Mesothelial cell of epicardium (in vitro differentiated cells): ENCODE measurements around the gene EIF3L. TPM values are rescaled to one million over a fixed set of nuclear protein-coding genes. Genes with fewer than 3 reads are reported as not detected.

ENCODE experiments used
- DNase-seq, 2 experiments: peaks; one replicate each; pipeline ENCODE4 v3.0.0; 2021; ENCODE audit warnings: low spot score in 2 of 2; ENCODE audit not compliant: unreplicated experiment in 2 of 2
- H3K27ac Mint-ChIP-seq: 2 replicates; pipeline ENCODE4 v1.8.0; 2021; ENCODE audit warnings: mixed read lengths
- H3K27me3 Mint-ChIP-seq: 2 replicates; pipeline ENCODE4 v1.8.0; 2021; ENCODE audit warnings: low read depth, mixed read lengths
- H3K36me3 Mint-ChIP-seq: 2 replicates; pipeline ENCODE4 v1.8.0; 2021; ENCODE audit warnings: mixed read lengths
- H3K4me1 Mint-ChIP-seq: 2 replicates; pipeline ENCODE4 v1.8.0; 2021; ENCODE audit warnings: mixed read lengths
- H3K4me3 Mint-ChIP-seq: 2 replicates; pipeline ENCODE4 v1.8.0; 2021; ENCODE audit warnings: mild to moderate bottlenecking, moderate library complexity, mixed read lengths
- H3K9me3 Mint-ChIP-seq: 2 replicates; pipeline ENCODE4 v1.8.0; 2021; ENCODE audit warnings: mixed read lengths
- total RNA-seq: library from RNA; stranded (reverse); gene quantifications from 3 replicates; pipeline ENCODE4 v1.2.1, GENCODE V29; 2021
- TF ChIP-seq, protein P1 (sequence below): fragments of 200-600 bp; sonication (generic); IDR thresholded peaks from one replicate; pipeline ENCODE4 v1.5.0; 2021; ENCODE audit warnings: antibody characterized with exemption; ENCODE audit not compliant: unreplicated experiment

Gene EIF3L
- total RNA-seq, 1 donor from 2014 or later, result 639 TPM

DNA sequence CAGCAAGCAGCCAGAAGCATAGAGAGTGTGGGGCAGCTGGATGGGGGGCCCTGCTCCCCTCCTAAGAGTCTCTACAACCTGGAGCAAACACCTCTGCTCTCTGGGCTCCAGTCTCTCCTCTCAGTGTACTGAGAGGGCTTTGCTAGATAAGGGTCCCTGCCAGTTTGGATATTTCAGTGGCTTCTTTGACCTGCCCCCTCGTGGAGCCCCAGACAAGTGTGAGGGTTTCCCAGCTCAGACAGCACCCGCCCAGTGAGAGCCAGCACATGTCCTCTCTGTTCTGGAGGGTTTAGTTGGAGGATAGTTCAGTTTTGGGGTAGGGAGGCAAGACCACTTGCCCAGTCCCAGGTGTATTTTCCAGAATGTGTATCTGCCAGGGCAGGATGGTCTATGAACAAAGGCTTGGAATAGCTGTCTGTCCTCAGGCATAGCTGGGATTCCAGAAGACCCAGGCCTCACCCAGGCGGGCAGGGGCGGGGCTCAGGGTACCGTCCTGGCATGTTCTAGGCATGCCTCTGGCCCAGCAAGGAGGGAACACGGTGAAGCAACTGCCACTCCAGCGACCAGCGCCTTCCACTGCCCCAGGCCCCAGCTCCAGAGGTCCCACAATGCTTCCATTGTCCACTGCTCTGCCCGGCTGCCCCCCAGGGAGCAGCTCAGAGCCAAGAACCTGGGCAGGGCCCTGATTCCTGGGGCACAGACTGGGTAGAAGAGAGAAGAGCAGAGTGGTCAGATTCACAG lies 49.4 kb downstream of the EIF3L start:
- Mint-ChIP-seq H3K9me3 (no peaks in the 10 kb centered on the region), H3K27ac (peak overlapping the region; percentile 96), H3K4me1 (peaks cover 37% of the 10 kb centered on the region), H3K36me3 (no peaks in the 10 kb centered on the region), H3K4me3 (no peak overlapping the region), H3K27me3 (no peaks in the 10 kb centered on the region)
- TF ChIP-seq, protein P1, sequence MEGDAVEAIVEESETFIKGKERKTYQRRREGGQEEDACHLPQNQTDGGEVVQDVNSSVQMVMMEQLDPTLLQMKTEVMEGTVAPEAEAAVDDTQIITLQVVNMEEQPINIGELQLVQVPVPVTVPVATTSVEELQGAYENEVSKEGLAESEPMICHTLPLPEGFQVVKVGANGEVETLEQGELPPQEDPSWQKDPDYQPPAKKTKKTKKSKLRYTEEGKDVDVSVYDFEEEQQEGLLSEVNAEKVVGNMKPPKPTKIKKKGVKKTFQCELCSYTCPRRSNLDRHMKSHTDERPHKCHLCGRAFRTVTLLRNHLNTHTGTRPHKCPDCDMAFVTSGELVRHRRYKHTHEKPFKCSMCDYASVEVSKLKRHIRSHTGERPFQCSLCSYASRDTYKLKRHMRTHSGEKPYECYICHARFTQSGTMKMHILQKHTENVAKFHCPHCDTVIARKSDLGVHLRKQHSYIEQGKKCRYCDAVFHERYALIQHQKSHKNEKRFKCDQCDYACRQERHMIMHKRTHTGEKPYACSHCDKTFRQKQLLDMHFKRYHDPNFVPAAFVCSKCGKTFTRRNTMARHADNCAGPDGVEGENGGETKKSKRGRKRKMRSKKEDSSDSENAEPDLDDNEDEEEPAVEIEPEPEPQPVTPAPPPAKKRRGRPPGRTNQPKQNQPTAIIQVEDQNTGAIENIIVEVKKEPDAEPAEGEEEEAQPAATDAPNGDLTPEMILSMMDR, result no peak
- DNase-seq, result peak in 1 of 2 experiments; percentile 57

DNA sequence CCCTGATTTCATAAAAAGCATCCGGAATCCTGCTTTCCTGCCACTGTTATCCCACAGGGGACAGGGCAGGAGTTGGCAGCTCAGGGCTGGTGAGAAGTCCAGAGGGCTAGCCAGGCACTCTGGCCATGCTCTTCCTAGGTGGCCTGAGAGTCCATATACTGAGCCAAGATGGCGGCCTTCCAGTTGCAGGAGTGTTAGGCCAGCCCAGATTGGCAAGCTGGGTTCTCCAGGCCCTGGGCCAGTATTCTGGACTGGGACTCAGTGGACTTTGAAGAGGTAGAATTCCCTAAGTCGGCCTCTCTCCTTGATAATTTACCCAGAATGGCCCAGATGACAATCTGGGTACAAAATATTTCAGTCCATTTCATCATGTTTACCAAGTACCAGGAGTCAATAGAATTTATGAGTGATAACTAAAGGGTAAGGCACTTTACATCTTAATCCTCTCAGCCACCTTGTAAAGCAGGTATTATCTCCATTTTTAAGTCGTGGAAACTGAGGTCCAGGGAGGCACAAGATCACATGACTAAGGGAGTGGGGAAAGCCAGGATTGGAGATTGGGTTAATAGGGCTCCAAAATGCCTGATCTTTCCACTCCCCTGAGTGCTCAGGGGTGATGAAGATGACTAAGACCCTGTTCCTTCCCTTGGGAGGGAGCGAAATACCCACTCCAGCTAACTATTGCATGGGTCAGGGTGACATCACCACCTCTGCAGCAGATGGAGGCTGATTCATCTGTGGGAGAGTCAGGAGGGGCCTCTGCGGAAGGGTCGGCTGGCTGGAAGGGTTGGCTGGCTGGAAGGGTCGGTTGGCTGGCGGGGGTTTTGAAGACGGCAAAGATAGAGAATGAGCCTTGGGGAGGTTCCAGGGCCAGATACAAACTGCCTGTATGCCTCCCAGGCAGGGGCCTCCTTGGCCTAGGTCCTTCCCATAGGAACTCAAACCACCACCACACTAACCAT lies 55.6 kb downstream of the EIF3L start:
- peak overlapping the region; percentile 71 for H3K4me3 Mint-ChIP-seq
- DNase-seq, result no peak
- peak overlapping the region; percentile 90 for H3K27ac Mint-ChIP-seq
- TF ChIP-seq, protein P1, result no peak
- peaks cover 27% of the 10 kb centered on the region for H3K4me1 Mint-ChIP-seq
- no peaks in the 10 kb centered on the region for H3K27me3 Mint-ChIP-seq
- H3K36me3 Mint-ChIP-seq, result peaks cover 3% of the 10 kb centered on the region
- no peaks in the 10 kb centered on the region for H3K9me3 Mint-ChIP-seq

DNA sequence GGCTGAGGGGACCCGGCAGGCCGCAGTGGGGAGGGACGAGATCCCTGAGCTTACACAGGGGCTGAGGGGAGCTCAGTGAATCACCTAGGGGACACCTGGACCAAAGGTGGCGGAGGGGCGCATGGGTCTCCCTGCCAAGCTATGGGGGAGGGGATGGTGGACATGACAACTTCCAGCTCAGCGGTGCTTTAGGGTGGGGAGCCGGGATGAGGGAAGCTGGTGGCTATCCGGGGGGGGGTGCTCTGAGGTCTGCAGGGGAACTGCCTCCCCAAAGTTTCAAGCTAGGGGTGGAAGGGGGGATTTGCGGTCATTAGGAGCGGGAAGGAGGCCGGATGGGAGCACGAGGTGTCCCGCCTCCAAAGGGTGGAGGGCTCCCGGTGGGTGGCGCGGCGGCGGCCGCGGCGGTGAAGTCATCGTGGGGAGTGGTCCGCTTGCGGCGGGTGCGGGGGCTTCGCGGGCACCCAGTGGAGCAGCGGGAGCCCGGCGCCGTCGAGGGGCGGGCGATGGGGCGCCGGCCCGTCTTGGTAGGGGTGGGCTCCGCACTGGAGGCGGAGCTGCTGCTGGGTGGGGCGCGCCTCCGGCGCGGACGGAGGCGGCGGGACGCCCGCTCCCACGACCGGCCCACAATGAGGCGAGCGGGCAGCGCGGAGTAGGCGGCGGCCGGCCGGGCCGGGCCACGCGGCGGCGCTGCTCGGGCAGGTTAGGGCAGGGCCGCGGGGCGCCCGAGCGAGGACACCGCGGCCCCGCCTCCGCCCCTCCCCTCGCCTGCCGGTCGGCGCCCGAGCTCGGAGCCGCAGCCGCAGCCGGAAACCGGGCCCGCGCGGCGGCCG lies 56.5 kb downstream of the EIF3L start, which contains the start of gene MICALL1:
Gene MICALL1, plus strand, starts transcription at position 764 of the 830 bp plus-strand sequence. CDS start 126 bp downstream, outside the sequence.
- Mint-ChIP-seq H3K9me3 (no peaks in the 10 kb centered on the region), H3K4me1 (peaks cover 33% of the 10 kb centered on the region), H3K4me3 (peak within 1 kb of the TSS; percentile 82), H3K27me3 (no peaks in the 10 kb centered on the region), H3K27ac (peak within 1 kb of the TSS; percentile 90), H3K36me3 (peaks cover 3% of the 10 kb centered on the region)
- TF ChIP-seq, protein P1, result no peak
- DNase-seq, result peak; percentile 44 to 68

DNA sequence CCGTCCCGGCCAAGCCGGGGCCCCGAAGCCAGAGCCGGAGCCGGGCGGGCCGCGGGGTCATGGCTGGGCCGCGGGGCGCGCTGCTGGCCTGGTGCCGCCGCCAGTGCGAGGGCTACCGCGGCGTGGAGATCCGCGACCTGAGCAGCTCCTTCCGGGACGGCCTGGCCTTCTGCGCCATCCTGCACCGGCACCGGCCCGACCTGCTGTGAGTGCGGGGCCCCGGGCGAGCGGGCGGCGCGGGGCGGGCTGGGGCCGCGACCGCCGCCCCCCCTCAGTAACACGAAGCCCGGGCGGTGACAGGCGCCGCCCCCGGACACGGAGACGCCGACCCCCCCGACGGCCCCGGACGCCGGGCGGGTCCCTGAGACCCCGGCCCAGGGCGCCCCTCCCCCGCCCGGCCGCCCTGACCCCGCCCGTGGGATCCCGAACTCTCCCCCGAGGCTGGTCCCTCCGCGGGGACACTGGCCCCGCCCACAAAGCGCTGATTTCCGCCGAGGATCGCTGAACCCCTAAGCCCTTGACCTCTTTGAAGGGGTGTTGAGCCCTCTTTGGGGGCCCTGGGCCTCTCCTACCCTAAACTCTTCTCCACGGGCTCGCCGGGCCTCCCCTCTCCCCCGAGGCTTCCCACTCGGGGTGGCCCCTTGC lies 57.3 kb downstream of the EIF3L start:
- H3K9me3 Mint-ChIP-seq, result no peaks in the 10 kb centered on the region
- peak overlapping the region; percentile 82 for H3K4me3 Mint-ChIP-seq
- H3K27me3 Mint-ChIP-seq, result no peaks in the 10 kb centered on the region
- peaks cover 3% of the 10 kb centered on the region for H3K36me3 Mint-ChIP-seq
- H3K4me1 Mint-ChIP-seq, result peaks cover 38% of the 10 kb centered on the region
- H3K27ac Mint-ChIP-seq, result peak overlapping the region; percentile 70
- no peak for DNase-seq
- TF ChIP-seq, protein P1, result no peak
